ENCODE data around the gene CORO1C.

GRCh38 chr12:108653922-108654321, 77.4 kb downstream of the CORO1C start:
- TF ChIP-seq CTCF (IDR thresholded peaks at IDR 0.05): no peak
- no peak for TF ChIP-seq POLR2AphosphoS5 (IDR thresholded peaks at IDR 0.05; ENCODE audit: insufficient read depth in 1 of 2, low read depth in 1 of 2)
